CD14-positive monocyte (primary cell): ENCODE measurements around the gene UVSSA. TPM values are rescaled to one million over a fixed set of nuclear protein-coding genes. Genes with fewer than 3 reads are reported as not detected.

Experiments
- DNase-seq, 3 donors: peaks; one replicate each; pipeline ENCODE4 v3.0.0-alpha.2; 2011 to 2022
- H2AFZ ChIP-seq: 2 replicates; pipeline ENCODE4 v1.6.0; 2012; ENCODE audit warnings: mild to moderate bottlenecking, low read depth, low read length, inconsistent platforms; ENCODE audit not compliant: insufficient read depth, poor library complexity, severe bottlenecking
- H3K27ac ChIP-seq, 2 donors: 1 replicate in 1 of 2; 2 replicates in 1 of 2; pipeline ENCODE4 v1.5.1; 2012 to 2013; ENCODE audit warnings: low read length in 2 of 2, control low read depth in 1 of 2, inconsistent platforms in 1 of 2, low read depth in 1 of 2, mild to moderate bottlenecking in 1 of 2
- H3K27me3 ChIP-seq, 2 donors: one replicate each; pipeline versions ENCODE4 v1.6.0 to v1.6.1; 2011 to 2013; ENCODE audit warnings: low read length in 2 of 2; ENCODE audit not compliant: control insufficient read depth in 2 of 2, insufficient read depth in 2 of 2
- H3K36me3 ChIP-seq, 2 donors: replicated peaks in 1 of 2; 1 replicate in 1 of 2; 2 replicates in 1 of 2; pipeline versions ENCODE4 v1.5.1 to v1.6.1; 2012 to 2013; ENCODE audit warnings: low read length in 2 of 2, control low read depth in 1 of 2, inconsistent platforms in 1 of 2, mild to moderate bottlenecking in 1 of 2; ENCODE audit not compliant: insufficient read depth in 2 of 2, control insufficient read depth in 1 of 2
- H3K4me1 ChIP-seq, 2 donors: 1 replicate in 1 of 2; 2 replicates in 1 of 2; pipeline versions ENCODE4 v1.5.1 to v1.6.1; 2012 to 2013; ENCODE audit warnings: low read length in 2 of 2, control low read depth in 1 of 2, inconsistent platforms in 1 of 2, mild to moderate bottlenecking in 1 of 2, moderate library complexity in 1 of 2; ENCODE audit not compliant: insufficient read depth in 2 of 2, control insufficient read depth in 1 of 2
- H3K4me2 ChIP-seq: replicated peaks from 2 replicates; pipeline ENCODE3; 2012; ENCODE audit warnings: low read length, moderate library complexity, mild to moderate bottlenecking; ENCODE audit not compliant: poor library complexity, severe bottlenecking; ENCODE audit errors: extremely low read depth
- H3K4me3 ChIP-seq, 3 experiments: fragments of 200-600 bp in 1 of 3; sonication (generic) in 1 of 3; replicated peaks in 1 of 3; 1 replicate in 2 of 3; 2 replicates in 1 of 3; pipeline ENCODE4 v1.5.1; 2011 to 2013; ENCODE audit warnings: low read length in 3 of 3, mild to moderate bottlenecking in 3 of 3, control low read depth in 2 of 3, low read depth in 2 of 3, inconsistent platforms in 1 of 3, moderate library complexity in 1 of 3
- H3K79me2 ChIP-seq: 2 replicates; pipeline ENCODE4 v1.6.0; 2012; ENCODE audit warnings: mild to moderate bottlenecking, control low read depth, inconsistent platforms, low read length, moderate library complexity; ENCODE audit not compliant: insufficient read depth
- H3K9ac ChIP-seq: 2 replicates; pipeline ENCODE4 v1.6.0; 2017; ENCODE audit warnings: low read length, mild to moderate bottlenecking; ENCODE audit not compliant: insufficient read depth, poor library complexity, severe bottlenecking
- H3K9me3 ChIP-seq, 2 donors: replicated peaks in 1 of 2; 1 replicate in 1 of 2; 2 replicates in 1 of 2; pipeline versions ENCODE4 v1.5.1 to v1.6.1; 2012 to 2013; ENCODE audit warnings: low read length in 2 of 2, control low read depth in 1 of 2; ENCODE audit not compliant: control insufficient read depth in 1 of 2, insufficient read depth in 1 of 2
- H4K20me1 ChIP-seq: 2 replicates; pipeline ENCODE4 v1.6.0; 2012; ENCODE audit warnings: mild to moderate bottlenecking, low read length, control low read depth, moderate library complexity; ENCODE audit not compliant: insufficient read depth
- H3K27ac Mint-ChIP-seq, 7 donors: one replicate each; pipeline ENCODE4 v1.8.0; 2020; ENCODE audit warnings: mild to moderate bottlenecking in 7 of 7, mixed read lengths in 7 of 7, moderate library complexity in 6 of 7, inconsistent platforms in 2 of 7
- H3K27me3 Mint-ChIP-seq, 3 donors: one replicate each; pipeline ENCODE4 v1.8.0; 2021 to 2022; ENCODE audit warnings: low read depth in 3 of 3, mild to moderate bottlenecking in 3 of 3, mixed read lengths in 3 of 3, moderate library complexity in 3 of 3, inconsistent platforms in 1 of 3
- H3K36me3 Mint-ChIP-seq, 2 donors: one replicate each; pipeline ENCODE4 v1.8.0; 2020; ENCODE audit warnings: mixed read lengths in 2 of 2, inconsistent platforms in 1 of 2, mild to moderate bottlenecking in 1 of 2
- H3K4me1 Mint-ChIP-seq: one replicate; pipeline ENCODE4 v1.8.0; 2020; ENCODE audit warnings: mild to moderate bottlenecking, mixed read lengths
- H3K4me3 Mint-ChIP-seq, 2 donors: one replicate each; pipeline ENCODE4 v1.8.0; 2020; ENCODE audit warnings: mild to moderate bottlenecking in 2 of 2, mixed read lengths in 2 of 2, moderate library complexity in 1 of 2
- H3K9me3 Mint-ChIP-seq, 7 donors: one replicate each; pipeline ENCODE4 v1.8.0; 2020 to 2022; ENCODE audit warnings: mixed read lengths in 7 of 7, mild to moderate bottlenecking in 6 of 7, moderate library complexity in 6 of 7, inconsistent platforms in 2 of 7
- WGBS: methylation state at CpG from one replicate; pipeline ENCODE4 v1.1.5; 2013; ENCODE audit warnings: missing lambda C conversion rate; ENCODE audit not compliant: insufficient coverage; 5-methylcytosine and 5-hydroxymethylcytosine counted together
- intact Hi-C, 2 donors: fragments of 100-400 bp; cut with micrococcal nuclease; formaldehyde crosslinking; loops; one replicate each; pipeline versions ENCODE4 v1.15.0 to v1.15.1; 2023
- polyA plus RNA-seq, 3 donors: library from polyadenylated mRNA; depleted of rRNA in 1 of 3; unstranded in 2 of 3; stranded (reverse) in 1 of 3; fragments of 300-500 nt in 2 of 3; fragments of >200 nt in 1 of 3; fragmentation: Illumina TruSeq in 2 of 3; gene quantifications; 1 replicate in 2 of 3; 2 replicates in 1 of 3; pipeline ENCODE4 v1.2.3, GENCODE V29; 2012 to 2021
- TF ChIP-seq, protein P1 (sequence below): fragments of 200-600 bp; IDR thresholded peaks from one replicate; pipeline ENCODE4 v1.8.0; 2022; ENCODE audit warnings: antibody characterized with exemption, mild to moderate bottlenecking

UVSSA gene
- polyA plus RNA-seq, 3 donors = 2.6 to 54.0 (median 4.8) TPM

DNA sequence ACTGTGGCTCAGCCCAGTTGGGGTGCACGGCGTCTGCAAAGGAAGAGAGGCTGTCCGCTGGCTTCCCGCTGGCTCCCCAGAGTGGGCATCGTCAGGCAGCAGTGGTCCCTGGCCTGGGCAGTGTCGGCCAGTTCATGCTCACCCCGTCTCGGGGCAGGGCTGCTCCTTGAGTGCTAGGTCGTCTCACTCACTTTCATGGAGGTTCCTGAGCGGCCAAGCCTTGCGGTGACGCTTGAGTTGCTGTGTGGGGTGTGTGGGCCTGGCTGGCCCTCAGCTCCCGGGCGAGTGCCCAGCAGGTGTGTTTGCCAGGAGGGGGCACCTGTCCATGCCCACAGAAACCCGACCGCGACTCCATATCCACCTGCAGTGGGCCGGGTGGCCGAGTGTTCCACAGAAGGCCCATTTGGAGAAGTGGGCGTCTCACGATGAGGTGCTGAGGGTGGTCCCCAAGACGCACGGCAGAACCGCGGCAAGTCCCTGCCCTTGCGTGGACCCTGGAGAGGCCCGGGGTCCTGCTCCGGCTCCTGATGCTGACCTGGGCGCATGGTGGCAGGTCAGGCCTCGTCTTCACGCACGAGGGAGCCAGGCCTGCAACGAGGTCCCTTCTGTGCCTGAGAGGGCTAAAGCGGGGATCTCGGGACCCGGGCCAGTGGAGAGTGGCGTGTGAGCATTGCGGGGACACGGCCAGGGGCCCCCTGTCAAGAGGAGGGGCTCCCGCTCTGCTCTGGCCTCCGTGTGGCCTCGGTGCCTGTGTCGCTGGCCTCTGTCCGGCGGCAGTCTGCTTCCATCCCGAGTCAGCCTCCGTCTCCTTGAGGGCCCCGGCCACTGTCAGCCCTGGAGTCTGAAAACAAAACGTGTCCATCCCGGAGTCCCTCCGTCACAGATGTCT is 18.5 kb upstream of the UVSSA start:
- H3K36me3 Mint-ChIP-seq = peaks cover 45 to 67% of the 10 kb centered on the region in 2 donors
- no peaks in the 10 kb centered on the region for H3K9me3 Mint-ChIP-seq
- Histone ChIP-seq H3K79me2 (peaks cover 7% of the 10 kb centered on the region), H3K4me3 (no peak overlapping the region), H3K27ac (no peak overlapping the region), H3K9ac (no peak overlapping the region), H3K27me3 (no peaks in the 10 kb centered on the region), H3K9me3 (no peaks in the 10 kb centered on the region), H3K36me3 (peaks cover 69 to 97% of the 10 kb centered on the region in 2 donors), H3K4me2 (no peak overlapping the region), H4K20me1 (peaks cover 76% of the 10 kb centered on the region), H3K4me1 (peaks cover 11 to 12% of the 10 kb centered on the region in 2 donors), H2AFZ (no peak overlapping the region)
- H3K27me3 Mint-ChIP-seq = peaks cover 0 to 4% (median 0%) of the 10 kb centered on the region in 3 donors
- H3K4me3 Mint-ChIP-seq = no peak overlapping the region
- intact Hi-C loops = no loop called here
- WGBS = 98% methylated on average over 46 of the region's 51 CpGs
- DNase-seq = no peak
- H3K4me1 Mint-ChIP-seq = peaks cover 17% of the 10 kb centered on the region
- H3K27ac Mint-ChIP-seq = no peak overlapping the region
- TF ChIP-seq, protein P1, sequence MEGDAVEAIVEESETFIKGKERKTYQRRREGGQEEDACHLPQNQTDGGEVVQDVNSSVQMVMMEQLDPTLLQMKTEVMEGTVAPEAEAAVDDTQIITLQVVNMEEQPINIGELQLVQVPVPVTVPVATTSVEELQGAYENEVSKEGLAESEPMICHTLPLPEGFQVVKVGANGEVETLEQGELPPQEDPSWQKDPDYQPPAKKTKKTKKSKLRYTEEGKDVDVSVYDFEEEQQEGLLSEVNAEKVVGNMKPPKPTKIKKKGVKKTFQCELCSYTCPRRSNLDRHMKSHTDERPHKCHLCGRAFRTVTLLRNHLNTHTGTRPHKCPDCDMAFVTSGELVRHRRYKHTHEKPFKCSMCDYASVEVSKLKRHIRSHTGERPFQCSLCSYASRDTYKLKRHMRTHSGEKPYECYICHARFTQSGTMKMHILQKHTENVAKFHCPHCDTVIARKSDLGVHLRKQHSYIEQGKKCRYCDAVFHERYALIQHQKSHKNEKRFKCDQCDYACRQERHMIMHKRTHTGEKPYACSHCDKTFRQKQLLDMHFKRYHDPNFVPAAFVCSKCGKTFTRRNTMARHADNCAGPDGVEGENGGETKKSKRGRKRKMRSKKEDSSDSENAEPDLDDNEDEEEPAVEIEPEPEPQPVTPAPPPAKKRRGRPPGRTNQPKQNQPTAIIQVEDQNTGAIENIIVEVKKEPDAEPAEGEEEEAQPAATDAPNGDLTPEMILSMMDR = no peak

DNA sequence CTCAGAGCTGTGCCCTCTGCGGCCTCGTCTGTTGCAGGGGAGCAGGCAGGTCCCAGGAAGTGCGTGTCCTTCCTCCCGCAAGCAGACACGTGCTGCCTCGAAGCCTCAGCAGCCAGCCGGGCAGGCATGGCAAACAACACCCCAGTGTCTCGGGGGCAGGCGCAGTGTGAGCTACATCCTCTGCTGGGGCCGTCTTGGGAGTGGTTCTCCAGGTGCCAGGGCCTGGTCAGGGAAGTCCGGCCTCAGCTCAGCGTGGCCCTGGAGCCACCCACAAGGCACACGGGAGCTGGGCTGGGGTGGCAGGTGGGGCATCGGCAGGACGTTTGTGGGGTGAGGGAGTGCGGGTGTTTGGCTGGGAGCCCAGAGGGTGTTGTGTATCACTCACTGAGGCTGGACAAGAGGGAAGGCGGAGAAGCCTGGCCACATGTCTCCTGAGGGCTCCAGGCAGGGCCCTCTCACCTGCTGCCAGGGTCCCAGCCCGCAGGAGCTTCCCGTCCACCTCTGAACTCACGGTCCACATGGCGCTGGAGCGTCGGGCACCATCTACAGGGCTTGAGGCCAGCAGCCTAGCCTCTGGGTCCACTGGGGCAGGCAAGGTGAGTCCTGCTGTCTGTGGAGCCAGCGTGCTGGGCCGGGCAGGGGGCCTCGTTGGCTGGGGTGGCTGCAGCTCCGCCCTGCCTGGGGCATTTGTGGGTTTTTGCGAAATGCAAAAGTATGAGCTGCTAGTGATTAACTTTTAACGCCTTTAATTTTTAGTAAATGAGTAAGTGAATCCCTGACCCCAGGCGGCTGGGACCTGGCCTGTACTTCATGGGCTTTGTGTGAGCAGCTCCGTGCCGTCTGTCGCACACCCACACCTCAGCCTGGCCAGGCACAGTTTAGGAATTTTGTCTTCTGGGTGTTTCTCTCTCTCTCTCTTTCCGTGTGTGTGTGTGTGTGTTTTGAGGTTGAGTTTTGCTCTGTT is 17.3 kb upstream of the UVSSA start:
- no peak overlapping the region for H3K9ac ChIP-seq
- peaks cover 73% of the 10 kb centered on the region for H4K20me1 ChIP-seq
- no peaks in the 10 kb centered on the region for H3K27me3 ChIP-seq
- peak overlapping the region in 1 of 2 donors; percentile 45 for H3K4me3 Mint-ChIP-seq
- no peak for DNase-seq
- no peak overlapping the region for H3K4me2 ChIP-seq
- H3K27me3 Mint-ChIP-seq = peaks cover 0 to 4% (median 0%) of the 10 kb centered on the region in 3 donors
- H3K27ac Mint-ChIP-seq = peak overlapping the region in 5 of 7 donors; percentile 1 to 82 (median 50)
- WGBS = 61% methylated on average over 21 of the region's 34 CpGs
- no peak overlapping the region for H3K4me3 ChIP-seq
- peaks cover 0 to 2% of the 10 kb centered on the region in 2 donors for H3K9me3 ChIP-seq
- H3K36me3 Mint-ChIP-seq = peaks cover 49 to 72% of the 10 kb centered on the region in 2 donors
- H3K27ac ChIP-seq = no peak overlapping the region
- peaks cover 7% of the 10 kb centered on the region for H3K79me2 ChIP-seq
- intact Hi-C loops = no loop called here
- H3K36me3 ChIP-seq = peaks cover 64 to 92% of the 10 kb centered on the region in 2 donors
- H3K4me1 ChIP-seq = peaks cover 18% of the 10 kb centered on the region in 2 donors
- TF ChIP-seq, protein P1 = no peak
- H3K4me1 Mint-ChIP-seq = peaks cover 22% of the 10 kb centered on the region
- H3K9me3 Mint-ChIP-seq = peaks cover 2 to 7% (median 5%) of the 10 kb centered on the region in 7 donors
- no peak overlapping the region for H2AFZ ChIP-seq
